GM12865 (cell line): ENCODE measurements around the gene ZNF414.

ENCODE experiments used
- DNase-seq: peaks from one replicate; pipeline ENCODE4 v3.0.0; 2010; ENCODE audit warnings: low read depth
- H3K4me3 ChIP-seq: 2 replicates; pipeline ENCODE4 v1.5.1; 2011; ENCODE audit warnings: mild to moderate bottlenecking, low read depth, low read length, control low read depth
- TF ChIP-seq, protein P1 (sequence below): IDR thresholded peaks from 2 replicates; pipeline ENCODE4 v1.5.1; 2011; ENCODE audit warnings: low read length, control low read depth, low read depth, inconsistent platforms; ENCODE audit not compliant: insufficient read depth; ENCODE audit errors: missing control alignments

ZNF414 gene

DNA sequence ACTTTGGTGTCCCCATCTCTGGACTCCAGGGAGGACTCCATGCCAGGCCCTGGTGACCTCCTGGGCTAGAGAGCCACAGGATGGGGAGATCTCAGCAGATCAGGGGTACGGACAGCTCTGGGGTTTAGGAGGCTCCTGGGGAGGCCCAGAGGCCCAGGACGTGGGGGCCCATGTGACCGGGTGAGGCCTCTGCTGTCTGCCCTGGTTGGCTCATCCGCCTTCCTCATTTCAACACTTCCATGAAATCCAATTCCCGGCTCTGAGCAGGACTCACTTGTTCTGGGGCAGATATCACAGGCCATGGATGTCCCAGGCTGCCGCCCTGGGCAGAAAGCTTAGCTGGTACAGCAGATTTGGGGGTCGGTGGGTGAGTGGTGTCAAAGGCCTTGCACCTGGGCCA, 10.5 kb downstream of the ZNF414 start:
- no peak overlapping the region for H3K4me3 ChIP-seq
- TF ChIP-seq, protein P1, sequence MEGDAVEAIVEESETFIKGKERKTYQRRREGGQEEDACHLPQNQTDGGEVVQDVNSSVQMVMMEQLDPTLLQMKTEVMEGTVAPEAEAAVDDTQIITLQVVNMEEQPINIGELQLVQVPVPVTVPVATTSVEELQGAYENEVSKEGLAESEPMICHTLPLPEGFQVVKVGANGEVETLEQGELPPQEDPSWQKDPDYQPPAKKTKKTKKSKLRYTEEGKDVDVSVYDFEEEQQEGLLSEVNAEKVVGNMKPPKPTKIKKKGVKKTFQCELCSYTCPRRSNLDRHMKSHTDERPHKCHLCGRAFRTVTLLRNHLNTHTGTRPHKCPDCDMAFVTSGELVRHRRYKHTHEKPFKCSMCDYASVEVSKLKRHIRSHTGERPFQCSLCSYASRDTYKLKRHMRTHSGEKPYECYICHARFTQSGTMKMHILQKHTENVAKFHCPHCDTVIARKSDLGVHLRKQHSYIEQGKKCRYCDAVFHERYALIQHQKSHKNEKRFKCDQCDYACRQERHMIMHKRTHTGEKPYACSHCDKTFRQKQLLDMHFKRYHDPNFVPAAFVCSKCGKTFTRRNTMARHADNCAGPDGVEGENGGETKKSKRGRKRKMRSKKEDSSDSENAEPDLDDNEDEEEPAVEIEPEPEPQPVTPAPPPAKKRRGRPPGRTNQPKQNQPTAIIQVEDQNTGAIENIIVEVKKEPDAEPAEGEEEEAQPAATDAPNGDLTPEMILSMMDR, result no peak
- DNase-seq, result no peak

DNA sequence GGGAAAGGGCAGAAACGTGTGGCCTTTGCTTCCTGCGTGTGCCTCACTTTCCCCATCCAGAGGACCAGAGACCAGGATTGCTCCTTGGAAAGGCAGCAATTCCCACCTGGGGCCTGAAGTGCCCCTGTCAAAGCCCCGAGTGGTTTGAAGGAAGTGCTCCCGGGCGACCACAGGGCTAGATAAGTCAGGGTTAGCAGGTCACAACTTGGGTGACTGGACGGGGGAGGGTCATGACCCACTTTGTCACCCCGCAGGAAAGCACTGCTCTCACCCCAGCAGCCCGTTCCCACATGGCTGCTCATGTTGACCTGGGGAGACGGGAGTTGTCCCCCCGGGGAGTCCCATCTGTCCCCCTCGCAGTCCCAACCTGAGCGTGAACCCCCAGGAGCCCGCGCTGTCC, 12.0 kb downstream of the ZNF414 start:
- DNase-seq, result no peak
- TF ChIP-seq, protein P1, result no peak
- H3K4me3 ChIP-seq, result no peak overlapping the region

DNA sequence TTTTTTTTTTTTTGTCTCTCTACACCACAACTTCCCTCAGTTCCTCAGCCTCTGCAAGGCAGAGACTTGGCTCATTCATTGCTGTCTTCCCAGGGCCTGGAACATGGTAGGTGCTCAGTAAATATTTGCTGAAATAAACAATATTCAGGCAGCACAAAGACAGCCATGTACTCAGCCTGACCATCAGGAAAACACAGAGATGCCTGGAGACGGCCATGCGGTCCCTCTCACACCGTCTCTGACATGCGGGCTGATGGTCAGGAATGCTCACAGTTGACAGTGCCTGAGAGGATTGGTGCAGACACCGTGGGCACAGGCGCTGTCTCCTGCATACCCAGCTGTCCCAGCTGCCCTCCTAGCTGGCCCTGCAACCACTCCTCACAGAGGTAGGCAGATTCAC, 12.5 kb downstream of the ZNF414 start:
- TF ChIP-seq, protein P1, result no peak
- H3K4me3 ChIP-seq, result no peak overlapping the region
- no peak for DNase-seq

DNA sequence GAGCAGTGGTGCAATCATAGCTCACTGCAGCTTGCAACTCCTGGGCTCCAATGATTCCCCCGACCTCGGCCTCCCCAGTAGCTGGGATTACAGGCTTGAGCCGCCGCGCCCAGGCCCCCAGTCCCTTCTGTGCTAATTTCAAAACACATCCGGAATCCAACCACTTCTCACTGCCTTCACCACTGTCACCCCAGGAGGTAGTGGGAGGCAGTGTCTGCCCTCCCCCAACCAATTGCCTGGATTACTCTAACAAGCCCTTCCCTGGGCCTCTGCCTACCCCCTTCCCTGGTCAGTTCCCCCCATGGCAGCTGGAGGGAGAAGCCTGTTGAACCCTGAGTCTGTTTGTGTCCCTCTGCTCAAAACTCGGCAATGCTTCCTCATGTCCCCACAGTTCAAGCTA, 13.8 kb downstream of the ZNF414 start:
- no peak for DNase-seq
- TF ChIP-seq, protein P1, result no peak
- H3K4me3 ChIP-seq, result no peak overlapping the region

DNA sequence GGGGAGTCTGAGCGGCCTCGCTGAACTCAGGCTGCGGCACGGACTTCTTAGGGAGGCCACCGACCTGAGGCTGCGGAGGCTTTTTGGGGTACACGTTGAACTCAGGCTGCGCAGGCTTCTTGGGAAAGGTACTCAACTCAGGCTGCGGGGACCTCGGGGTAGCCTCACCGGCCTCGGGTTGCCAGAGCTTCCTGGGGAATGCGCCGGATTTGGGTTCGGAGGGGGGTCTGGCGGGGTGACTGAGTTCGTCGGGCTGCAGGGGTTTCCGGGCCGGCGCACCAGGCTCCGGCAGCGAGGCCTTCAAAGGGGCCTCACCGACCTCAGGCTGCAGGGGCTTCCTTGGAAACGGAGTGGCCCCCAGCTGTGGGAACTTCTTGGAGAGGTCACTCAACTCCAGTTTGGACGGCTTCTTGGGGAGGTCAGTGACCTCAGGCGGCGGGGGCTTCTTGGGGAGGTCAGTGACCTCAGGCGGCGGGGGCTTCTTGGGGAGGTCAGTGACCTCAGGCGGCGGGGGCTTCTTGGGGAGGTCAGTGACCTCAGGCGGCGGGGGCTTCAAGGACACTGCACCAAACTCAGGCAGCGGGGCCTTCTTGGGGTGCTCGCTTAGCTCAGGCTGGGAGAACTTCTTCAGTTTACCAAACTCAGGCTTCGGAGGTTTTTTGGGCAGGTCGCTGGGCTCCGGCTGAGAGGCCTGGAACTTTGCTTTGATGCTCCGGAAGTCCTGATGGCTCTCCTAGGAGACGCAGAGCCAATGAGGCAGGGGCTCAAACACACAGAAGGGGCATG, 14.7 kb downstream of the ZNF414 start:
- no peak for DNase-seq
- TF ChIP-seq, protein P1, result no peak

DNA sequence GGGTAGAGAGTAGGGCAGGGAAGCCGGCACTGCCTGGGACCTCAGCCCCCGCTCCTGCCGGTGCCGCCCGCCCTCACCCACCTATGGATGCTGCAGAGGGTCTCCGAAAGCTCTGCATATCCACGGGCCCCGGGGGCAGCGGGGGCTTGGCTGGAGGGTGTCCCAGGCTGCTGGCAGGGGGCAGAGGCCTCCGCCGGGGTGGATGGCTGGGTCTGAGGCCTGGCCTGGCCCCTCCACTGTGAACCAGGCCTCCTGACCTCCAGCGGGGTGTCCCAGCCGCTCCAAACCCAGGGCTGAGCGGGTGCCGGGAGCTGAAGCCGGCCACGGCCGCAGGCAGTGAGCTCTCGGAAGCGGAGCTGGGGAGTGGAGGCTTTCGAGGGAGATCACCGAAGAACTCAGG, 15.7 kb downstream of the ZNF414 start:
- H3K4me3 ChIP-seq, result no peak overlapping the region
- DNase-seq, result no peak
- TF ChIP-seq, protein P1, result no peak

More for the DNA sequence above, 14.7 kb downstream of the ZNF414 start:
- H3K4me3 ChIP-seq, result no peak overlapping the region

DNA sequence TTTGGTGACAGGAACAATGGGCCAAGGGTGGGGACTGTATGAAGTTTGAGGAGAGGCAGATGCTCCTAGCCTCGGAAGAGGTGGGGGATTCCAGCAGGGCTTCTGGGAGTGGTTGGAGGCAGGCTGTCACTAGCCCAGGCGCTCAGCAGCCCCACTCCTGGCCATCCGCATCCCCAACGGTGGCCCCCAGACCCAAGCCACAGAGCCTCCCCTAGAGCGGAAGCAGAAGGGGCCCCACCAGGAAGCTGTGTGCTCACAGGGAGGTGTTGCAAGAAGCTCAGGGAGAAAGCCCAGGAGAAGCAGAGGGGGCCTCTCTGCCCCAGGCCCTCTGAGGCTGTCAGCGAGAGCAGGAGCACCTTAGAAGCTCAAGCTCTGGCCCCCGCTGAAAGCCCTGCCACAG, 19.8 kb downstream of the ZNF414 start:
- H3K4me3 ChIP-seq, result no peak overlapping the region
- TF ChIP-seq, protein P1, result no peak
- no peak for DNase-seq
